CD4-positive, alpha-beta T cell treated with Interleukin-15 for 4 hours (primary cell): ENCODE measurements around the gene DGKD.

Source experiments
- DNase-seq: peaks from one replicate; pipeline ENCODE4 v3.0.0-alpha.2; 2020; ENCODE audit warnings: low spot score

DGKD gene

GRCh38 chr2:233338812-233339368, 15.4 kb upstream of the DGKD start:
- no peak for DNase-seq

- no peak for DNase-seq
Observed at GRCh38 chr2:233339427-233339826, 14.9 kb upstream of the DGKD start.

GRCh38 chr2:233341296-233341695, 13.0 kb upstream of the DGKD start:
- no peak for DNase-seq

- no peak for DNase-seq
Observed at GRCh38 chr2:233342301-233342700, 12.0 kb upstream of the DGKD start.

GRCh38 chr2:233343171-233343705, 11.1 kb upstream of the DGKD start:
- DNase-seq, result no peak

- DNase-seq, result no peak
Observed at GRCh38 chr2:233346376-233346775, 7.9 kb upstream of the DGKD start.

- DNase-seq, result no peak
Observed at GRCh38 chr2:233346930-233347329, 7.4 kb upstream of the DGKD start.

GRCh38 chr2:233349005-233349998, 5.0 kb upstream of the DGKD start:
- no peak for DNase-seq

GRCh38 chr2:233350708-233351107, 3.6 kb upstream of the DGKD start:
- DNase-seq, result peak; percentile 47

- no peak for DNase-seq
Observed at GRCh38 chr2:233351423-233351822, 2.9 kb upstream of the DGKD start.

- no peak for DNase-seq
Observed at GRCh38 chr2:233352141-233352842, 2.0 kb upstream of the DGKD start.

GRCh38 chr2:233353101-233353768, 1.1 kb upstream of the DGKD start:
- DNase-seq, result no peak

- no peak for DNase-seq
Observed at GRCh38 chr2:233354500-233354924, 218 bp downstream of the DGKD start.

- no peak for DNase-seq
Observed at GRCh38 chr2:233354971-233355574, 779 bp downstream of the DGKD start.

- no peak for DNase-seq
Observed at GRCh38 chr2:233355916-233356315, 1.6 kb downstream of the DGKD start.

- DNase-seq, result no peak
Observed at GRCh38 chr2:233356546-233357308, 2.4 kb downstream of the DGKD start.

GRCh38 chr2:233358335-233358734, 4.0 kb downstream of the DGKD start:
- DNase-seq, result no peak

- no peak for DNase-seq
Observed at GRCh38 chr2:233358947-233359346, 4.7 kb downstream of the DGKD start.

- DNase-seq, result no peak
Observed at GRCh38 chr2:233359823-233360222, 5.5 kb downstream of the DGKD start.

GRCh38 chr2:233360771-233361176, 6.5 kb downstream of the DGKD start:
- DNase-seq, result no peak

- no peak for DNase-seq
Observed at GRCh38 chr2:233361297-233361696, 7.0 kb downstream of the DGKD start.
